NB4 (cell line): ENCODE results near the gene EIF3F.

Source experiments
- MYC ChIP-seq: IDR thresholded peaks from 2 replicates; pipeline ENCODE4 v1.6.1; 2011; ENCODE audit warnings: low read depth, low read length
- POLR2A ChIP-seq: IDR thresholded peaks from 2 replicates; pipeline ENCODE4 v1.6.1; 2011; ENCODE audit warnings: mild to moderate bottlenecking; ENCODE audit not compliant: insufficient read length; ENCODE audit errors: extremely low read depth
- TF ChIP-seq, protein P1 (sequence below): IDR thresholded peaks from one replicate; pipeline ENCODE4 v1.5.1; 2012; ENCODE audit warnings: low read depth, low read length
- TF ChIP-seq, protein P2 (sequence below): IDR thresholded peaks from 2 replicates; pipeline ENCODE4 v1.6.1; 2011; ENCODE audit warnings: low read depth, low read length

DNA sequence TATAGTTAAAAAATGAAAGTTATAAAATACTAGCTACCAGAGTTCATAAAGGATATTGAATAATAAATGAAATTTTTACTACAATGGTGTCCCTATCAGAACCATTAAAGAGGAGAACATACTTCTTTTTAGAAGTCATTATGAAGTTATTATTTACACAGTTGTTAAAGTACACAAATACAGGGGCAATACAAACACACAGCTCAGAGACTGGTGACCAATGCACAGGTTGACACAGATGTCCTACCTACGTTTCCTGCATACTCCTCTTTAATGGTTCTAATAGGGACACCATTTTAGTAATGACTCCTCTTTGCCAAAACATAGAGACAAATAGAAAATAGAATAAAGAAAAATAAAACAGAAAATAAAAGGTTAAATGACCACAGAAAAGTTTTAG lies 31.9 kb upstream of the EIF3F start:
- TF ChIP-seq POLR2A (no peak), MYC (no peak)
- TF ChIP-seq, protein P1, sequence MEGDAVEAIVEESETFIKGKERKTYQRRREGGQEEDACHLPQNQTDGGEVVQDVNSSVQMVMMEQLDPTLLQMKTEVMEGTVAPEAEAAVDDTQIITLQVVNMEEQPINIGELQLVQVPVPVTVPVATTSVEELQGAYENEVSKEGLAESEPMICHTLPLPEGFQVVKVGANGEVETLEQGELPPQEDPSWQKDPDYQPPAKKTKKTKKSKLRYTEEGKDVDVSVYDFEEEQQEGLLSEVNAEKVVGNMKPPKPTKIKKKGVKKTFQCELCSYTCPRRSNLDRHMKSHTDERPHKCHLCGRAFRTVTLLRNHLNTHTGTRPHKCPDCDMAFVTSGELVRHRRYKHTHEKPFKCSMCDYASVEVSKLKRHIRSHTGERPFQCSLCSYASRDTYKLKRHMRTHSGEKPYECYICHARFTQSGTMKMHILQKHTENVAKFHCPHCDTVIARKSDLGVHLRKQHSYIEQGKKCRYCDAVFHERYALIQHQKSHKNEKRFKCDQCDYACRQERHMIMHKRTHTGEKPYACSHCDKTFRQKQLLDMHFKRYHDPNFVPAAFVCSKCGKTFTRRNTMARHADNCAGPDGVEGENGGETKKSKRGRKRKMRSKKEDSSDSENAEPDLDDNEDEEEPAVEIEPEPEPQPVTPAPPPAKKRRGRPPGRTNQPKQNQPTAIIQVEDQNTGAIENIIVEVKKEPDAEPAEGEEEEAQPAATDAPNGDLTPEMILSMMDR, result no peak
- TF ChIP-seq, protein P2, sequence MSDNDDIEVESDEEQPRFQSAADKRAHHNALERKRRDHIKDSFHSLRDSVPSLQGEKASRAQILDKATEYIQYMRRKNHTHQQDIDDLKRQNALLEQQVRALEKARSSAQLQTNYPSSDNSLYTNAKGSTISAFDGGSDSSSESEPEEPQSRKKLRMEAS, result no peak
